Uterus (tissue), 4 donors: ENCODE measurements around the gene ACOX2. TPM values are rescaled to one million over a fixed set of nuclear protein-coding genes. Genes with fewer than 3 reads are reported as not detected.

Experiments
- DNase-seq, 2 donors: peaks; one replicate each; pipeline ENCODE4 v3.0.0-alpha.2; 2019 to 2020
- H3K27ac ChIP-seq, 2 donors: fragments of 200-600 bp; sonication (generic); 1 replicate in 1 of 2; 2 replicates in 1 of 2; pipeline ENCODE4 v1.5.1; 2016 to 2018
- H3K27me3 ChIP-seq, 2 donors: fragments of 200-600 bp; sonication (generic); one replicate each; pipeline ENCODE4 v1.5.1; 2018 to 2019; ENCODE audit warnings: control low read depth in 1 of 2
- H3K36me3 ChIP-seq, 2 donors: fragments of 200-600 bp; sonication (generic); one replicate each; pipeline ENCODE4 v1.5.1; 2019; ENCODE audit warnings: control low read depth in 1 of 2
- H3K4me1 ChIP-seq, 2 donors: fragments of 200-600 bp; sonication (generic); one replicate each; pipeline ENCODE4 v1.5.1; 2018 to 2019; ENCODE audit warnings: control low read depth in 1 of 2
- H3K4me3 ChIP-seq, 2 donors: fragments of 200-600 bp; sonication (generic); 1 replicate in 1 of 2; 2 replicates in 1 of 2; pipeline ENCODE4 v1.5.1; 2018 to 2019; ENCODE audit warnings: mild to moderate bottlenecking in 1 of 2
- H3K9me3 ChIP-seq, 2 donors: fragments of 200-600 bp; sonication (generic); one replicate each; pipeline ENCODE4 v1.5.1; 2019; ENCODE audit warnings: control low read depth in 1 of 2
- POLR2A ChIP-seq, 2 donors: fragments of 450-650 bp; IDR thresholded peaks; one replicate each; pipeline ENCODE4 v1.6.1; 2016; ENCODE audit warnings: antibody characterized with exemption in 2 of 2, mild to moderate bottlenecking in 1 of 2, moderate library complexity in 1 of 2
- intact Hi-C: fragments of 100-400 bp; cut with DNase I; formaldehyde crosslinking; loops from one replicate; pipeline ENCODE4 v1.15.1; 2023; ENCODE audit warnings: low total_unique reads
- total RNA-seq, 4 donors: library from RNA; depleted of rRNA in 3 of 4; stranded (reverse); fragments of >200 nt in 3 of 4; gene quantifications; one replicate each; pipeline versions ENCODE4 v1.1.0 to v1.2.4, GENCODE V29; 2014 to 2023
- TF ChIP-seq, protein P1 (sequence below), 4 experiments: fragments of 200-600 bp in 2 of 4; fragments of 450-650 bp in 2 of 4; sonication (generic) in 2 of 4; IDR thresholded peaks; one replicate each; pipeline ENCODE4 v1.5.1; 2016 to 2019; ENCODE audit warnings: antibody characterized with exemption in 4 of 4, mild to moderate bottlenecking in 2 of 4, moderate library complexity in 1 of 4
- donor health status: DM: yes; HTN: yes; CAD: no.

Gene ACOX2
- total RNA-seq, 4 donors from 2014 or later = 10.3 to 33.7 (median 23.6) TPM

DNA sequence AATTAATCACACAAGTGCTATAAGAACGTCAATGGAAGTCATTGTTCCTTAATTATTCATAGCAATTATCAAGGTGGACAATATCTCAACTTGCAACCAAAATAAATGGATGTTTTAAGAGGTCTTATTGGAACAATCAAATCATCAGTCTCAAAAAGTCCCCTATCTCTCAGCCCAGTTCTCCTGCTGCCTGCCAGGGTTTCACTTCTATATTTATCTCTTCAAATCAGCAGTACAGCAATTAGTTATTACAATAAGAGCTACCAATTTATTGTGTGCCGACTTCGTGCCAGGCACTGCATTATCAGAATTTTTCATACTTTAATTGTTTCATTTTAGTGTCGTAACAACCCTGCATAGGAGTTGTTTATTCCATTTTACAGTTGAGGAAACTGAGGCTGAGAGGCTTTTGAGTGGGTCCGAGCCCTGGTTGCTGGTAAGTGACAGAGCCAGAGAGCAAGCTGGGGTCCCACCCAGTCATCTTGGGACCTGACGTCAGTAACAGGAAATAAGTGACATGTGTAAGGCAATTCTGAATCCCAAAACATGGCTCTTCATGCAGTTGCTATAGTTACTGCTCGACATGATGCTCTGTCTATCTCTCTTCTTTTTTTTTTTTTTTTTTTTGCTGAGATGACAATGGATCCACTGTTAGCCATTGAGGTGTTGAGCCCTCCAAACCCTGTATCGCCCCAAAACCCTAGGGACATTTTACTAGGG is 53.9 kb downstream of the ACOX2 start:
- H3K4me3 ChIP-seq = no peak overlapping the region
- H3K4me1 ChIP-seq = peaks cover 0 to 5% of the 10 kb centered on the region in 2 donors
- intact Hi-C loops = no loop called here
- H3K27ac ChIP-seq = no peak overlapping the region
- H3K27me3 ChIP-seq = no peaks in the 10 kb centered on the region
- no peaks in the 10 kb centered on the region for H3K36me3 ChIP-seq
- no peak for DNase-seq
- TF ChIP-seq, protein P1, sequence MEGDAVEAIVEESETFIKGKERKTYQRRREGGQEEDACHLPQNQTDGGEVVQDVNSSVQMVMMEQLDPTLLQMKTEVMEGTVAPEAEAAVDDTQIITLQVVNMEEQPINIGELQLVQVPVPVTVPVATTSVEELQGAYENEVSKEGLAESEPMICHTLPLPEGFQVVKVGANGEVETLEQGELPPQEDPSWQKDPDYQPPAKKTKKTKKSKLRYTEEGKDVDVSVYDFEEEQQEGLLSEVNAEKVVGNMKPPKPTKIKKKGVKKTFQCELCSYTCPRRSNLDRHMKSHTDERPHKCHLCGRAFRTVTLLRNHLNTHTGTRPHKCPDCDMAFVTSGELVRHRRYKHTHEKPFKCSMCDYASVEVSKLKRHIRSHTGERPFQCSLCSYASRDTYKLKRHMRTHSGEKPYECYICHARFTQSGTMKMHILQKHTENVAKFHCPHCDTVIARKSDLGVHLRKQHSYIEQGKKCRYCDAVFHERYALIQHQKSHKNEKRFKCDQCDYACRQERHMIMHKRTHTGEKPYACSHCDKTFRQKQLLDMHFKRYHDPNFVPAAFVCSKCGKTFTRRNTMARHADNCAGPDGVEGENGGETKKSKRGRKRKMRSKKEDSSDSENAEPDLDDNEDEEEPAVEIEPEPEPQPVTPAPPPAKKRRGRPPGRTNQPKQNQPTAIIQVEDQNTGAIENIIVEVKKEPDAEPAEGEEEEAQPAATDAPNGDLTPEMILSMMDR (IDR thresholded peaks at IDR 0.05) = no peak
- no peak for TF ChIP-seq POLR2A (IDR thresholded peaks at IDR 0.05)
- H3K9me3 ChIP-seq = peaks cover 0 to 4% of the 10 kb centered on the region in 2 donors

DNA sequence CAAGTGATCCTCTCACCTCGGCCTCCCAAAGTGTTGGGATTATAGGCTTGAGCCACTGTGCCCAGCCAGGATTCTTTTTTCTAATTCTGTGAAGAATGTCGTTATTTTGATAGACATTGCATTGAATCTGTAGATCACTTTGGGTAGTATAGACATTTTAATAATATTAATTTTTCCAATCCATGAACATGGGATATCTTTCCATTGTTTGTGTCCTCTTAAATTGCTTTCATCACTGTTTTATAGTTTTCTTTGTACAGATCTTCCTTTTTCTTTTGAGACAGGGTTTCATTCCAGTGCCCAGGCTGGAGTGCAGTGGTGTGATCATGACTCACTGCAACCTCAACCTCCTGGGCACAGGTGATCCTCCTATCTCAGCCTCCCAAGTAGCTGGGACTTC is 56.7 kb downstream of the ACOX2 start:
- intact Hi-C loops = no loop called here
- H3K4me3 ChIP-seq = no peak overlapping the region
- H3K27me3 ChIP-seq = no peaks in the 10 kb centered on the region
- no peak overlapping the region for H3K27ac ChIP-seq
- H3K4me1 ChIP-seq = no peaks in the 10 kb centered on the region
- no peak for DNase-seq
- peaks cover 0 to 4% of the 10 kb centered on the region in 2 donors for H3K9me3 ChIP-seq
- TF ChIP-seq POLR2A (IDR thresholded peaks at IDR 0.05) = no peak
- TF ChIP-seq, protein P1 (IDR thresholded peaks at IDR 0.05) = no peak
- H3K36me3 ChIP-seq = no peaks in the 10 kb centered on the region

DNA sequence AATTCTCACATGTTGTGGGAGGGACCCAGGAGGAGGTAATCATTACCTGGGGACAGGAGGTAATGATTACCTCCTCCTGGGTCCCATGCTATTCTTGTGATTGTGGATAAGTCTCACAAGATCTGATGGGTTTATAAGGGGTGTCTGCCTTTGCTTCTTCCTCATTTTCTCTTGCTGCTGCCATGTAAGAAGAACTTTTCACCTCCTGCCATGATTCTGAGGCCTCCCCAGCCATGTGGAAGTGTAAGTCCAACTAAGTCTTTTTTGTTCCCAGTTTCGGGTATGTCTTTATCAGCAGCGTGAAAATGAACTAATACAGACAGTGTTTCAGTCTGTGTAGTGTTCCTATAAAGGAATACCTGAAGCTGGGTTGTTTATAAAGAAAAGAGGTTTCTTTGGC is 58.2 kb downstream of the ACOX2 start:
- Histone ChIP-seq H3K9me3 (peaks cover 0 to 4% of the 10 kb centered on the region in 2 donors), H3K27ac (no peak overlapping the region), H3K4me3 (no peak overlapping the region), H3K27me3 (no peaks in the 10 kb centered on the region), H3K36me3 (no peaks in the 10 kb centered on the region), H3K4me1 (no peaks in the 10 kb centered on the region)
- intact Hi-C loops = no loop called here
- no peak for DNase-seq
- TF ChIP-seq, protein P1 (IDR thresholded peaks at IDR 0.05) = no peak
- no peak for TF ChIP-seq POLR2A (IDR thresholded peaks at IDR 0.05)

DNA sequence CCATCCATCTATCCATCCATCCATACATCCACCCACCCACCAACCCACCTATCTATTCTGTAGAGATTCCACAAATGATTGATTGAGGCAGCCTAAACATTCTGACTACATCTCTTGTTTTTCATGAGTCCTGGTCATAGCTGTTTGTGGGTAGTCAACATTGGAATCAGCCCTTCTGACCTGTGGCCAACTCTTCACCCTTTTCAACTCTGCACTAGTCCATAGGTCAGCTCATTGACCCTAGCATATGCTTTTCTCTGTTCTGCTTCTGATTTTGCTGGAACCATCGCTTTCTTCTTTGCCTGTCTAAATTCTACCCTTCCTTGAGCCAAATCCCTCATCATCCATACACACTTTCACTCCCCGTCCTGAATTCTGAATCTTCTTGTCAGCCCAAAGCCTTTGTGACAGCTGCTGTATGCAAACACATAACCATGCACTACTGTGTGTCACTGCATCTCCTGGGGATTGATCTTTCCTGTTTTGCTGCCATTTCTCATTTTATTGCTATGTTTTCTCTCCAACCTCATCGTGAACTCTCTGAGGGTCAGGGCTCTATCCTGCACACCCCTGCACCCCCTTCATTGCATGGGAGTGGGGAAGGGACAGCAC is 61.9 kb downstream of the ACOX2 start:
- no peaks in the 10 kb centered on the region for H3K4me1 ChIP-seq
- H3K27me3 ChIP-seq = no peaks in the 10 kb centered on the region
- H3K27ac ChIP-seq = no peak overlapping the region
- intact Hi-C loops = no loop called here
- no peak for DNase-seq
- no peak overlapping the region for H3K4me3 ChIP-seq
- no peaks in the 10 kb centered on the region for H3K9me3 ChIP-seq
- TF ChIP-seq POLR2A (IDR thresholded peaks at IDR 0.05) = no peak
- TF ChIP-seq, protein P1 (IDR thresholded peaks at IDR 0.05) = no peak
- H3K36me3 ChIP-seq = no peaks in the 10 kb centered on the region

DNA sequence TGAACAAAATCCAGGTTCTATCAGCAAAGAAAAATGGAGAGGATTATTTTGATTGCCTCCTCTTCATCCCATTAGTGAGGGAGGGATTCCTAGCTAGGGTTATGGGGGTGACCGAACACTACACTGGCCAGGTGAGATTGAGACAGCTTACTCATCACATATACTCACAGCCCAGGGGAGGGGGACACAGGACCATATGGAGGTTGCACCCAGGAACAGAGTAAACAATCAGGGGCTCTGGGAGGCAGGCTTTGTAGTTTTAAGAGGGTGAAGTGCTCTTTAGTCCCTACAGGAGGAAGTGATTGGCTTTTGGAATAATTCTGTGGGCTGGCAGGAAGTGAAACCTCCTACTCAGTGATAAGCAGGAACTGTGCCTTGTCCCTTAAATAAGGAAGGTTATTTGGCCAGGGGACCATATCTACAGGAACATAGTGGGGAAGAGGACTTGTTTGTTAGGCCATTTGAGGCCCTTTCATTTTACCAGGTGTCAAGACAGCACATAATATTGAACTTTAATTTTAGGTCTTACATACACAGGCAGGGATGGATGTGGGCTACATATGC is 62.6 kb downstream of the ACOX2 start:
- intact Hi-C loops = no loop called here
- DNase-seq = no peak
- Histone ChIP-seq H3K9me3 (no peaks in the 10 kb centered on the region), H3K27me3 (no peaks in the 10 kb centered on the region), H3K4me3 (no peak overlapping the region), H3K27ac (no peak overlapping the region), H3K36me3 (no peaks in the 10 kb centered on the region), H3K4me1 (no peaks in the 10 kb centered on the region)
- TF ChIP-seq POLR2A (IDR thresholded peaks at IDR 0.05) = no peak
- TF ChIP-seq, protein P1 (IDR thresholded peaks at IDR 0.05) = no peak
